GM12878 (cell line): Measurements from ENCODE around the gene REEP6. TPM values are rescaled to one million over a fixed set of nuclear protein-coding genes. Genes with fewer than 3 reads are reported as not detected.

Experiments
- ATAC-seq: fragments of 200-7000 bp; cut with Tn5 transposase; 3 replicates; pipeline ENCODE4 v1.9.1; 2020; ENCODE audit warnings: mild to moderate bottlenecking, moderate library complexity
- BruUV-seq: library from RNA; stranded (reverse); fragments of 400-500 nt; replicated peaks from 2 replicates; lab custom pipeline; 2021; lab: Mats Ljungman, UMichigan
- CTCF ChIA-PET: fragments of 300-600 bp; sonication (Branson Sonifier 250); formaldehyde crosslinking; extraction: SDS; loops from one replicate; lab custom pipeline; 2021; ENCODE audit warnings: inconsistent platforms; lab: Yijun Ruan, JAX
- POLR2A ChIA-PET: fragments of 350-600 bp; formaldehyde crosslinking; extraction: SDS; loops from one replicate; lab custom pipeline; 2021; ENCODE audit warnings: inconsistent platforms; lab: Charles Lee
- RAD21 ChIA-PET: fragments of 300-600 bp; sonication (Branson Sonifier 250); formaldehyde crosslinking; loops from one replicate; lab custom pipeline; 2023; ENCODE audit warnings: antibody characterized with exemption; ENCODE audit not compliant: unreplicated experiment; lab: Charles Lee
- SMC1A ChIA-PET: fragments of 300-600 bp; sonication (Branson Sonifier 250); formaldehyde crosslinking; loops from one replicate; lab custom pipeline; 2023; ENCODE audit not compliant: unreplicated experiment, uncharacterized antibody; lab: Charles Lee
- DNase-seq: peaks from one replicate; pipeline ENCODE4 v3.0.0-alpha.2; 2011; ENCODE audit warnings: low read depth, low spot score
- FAIRE-seq: peaks from 3 replicates; lab custom pipeline; 2011; peaks lifted over from hg19 to GRCh38; lab: Jason Lieb, UNC
- H2AFZ ChIP-seq: 2 replicates; pipeline ENCODE4 v1.6.0; 2011; ENCODE audit warnings: low read depth, low read length, control low read depth; ENCODE audit not compliant: control insufficient read depth
- H3K27ac ChIP-seq: 2 replicates; pipeline ENCODE4 v1.5.1; 2011; ENCODE audit warnings: control low read depth; ENCODE audit not compliant: control insufficient read depth, insufficient read depth
- H3K27me3 ChIP-seq, 2 experiments: replicated peaks in 1 of 2; 2 replicates each; pipeline versions ENCODE4 v1.6.0 to v1.6.1; 2011; ENCODE audit warnings: low read length in 1 of 2; ENCODE audit not compliant: control insufficient read depth in 2 of 2, insufficient read depth in 2 of 2
- H3K36me3 ChIP-seq, 2 experiments: 2 replicates each; pipeline ENCODE4 v1.5.1; 2011; ENCODE audit warnings: low read length in 1 of 2; ENCODE audit not compliant: control insufficient read depth in 2 of 2, insufficient read depth in 2 of 2
- H3K4me1 ChIP-seq: 2 replicates; pipeline ENCODE4 v1.6.1; 2011; ENCODE audit warnings: mild to moderate bottlenecking, low read length, moderate library complexity, mixed read lengths; ENCODE audit not compliant: control insufficient read depth, insufficient read depth
- H3K4me2 ChIP-seq: 2 replicates; pipeline ENCODE4 v1.6.0; 2011; ENCODE audit warnings: control low read depth; ENCODE audit not compliant: control insufficient read depth, insufficient read depth
- H3K4me3 ChIP-seq: fragments of 200-600 bp; sonication (generic); 2 replicates; pipeline ENCODE4 v1.5.1; 2016
- H3K79me2 ChIP-seq: 2 replicates; pipeline ENCODE4 v1.6.0; 2011; ENCODE audit warnings: low read length; ENCODE audit not compliant: control insufficient read depth, insufficient read depth
- H3K9ac ChIP-seq: 2 replicates; pipeline ENCODE4 v1.8.0; 2011; ENCODE audit warnings: low read length, control low read depth, mixed read lengths; ENCODE audit not compliant: control insufficient read depth, insufficient read depth
- H3K9me3 ChIP-seq: replicated peaks from 3 replicates; pipeline ENCODE4 v1.5.1; 2011; ENCODE audit warnings: mild to moderate bottlenecking, low read length; ENCODE audit not compliant: control insufficient read depth, insufficient read depth
- H4K20me1 ChIP-seq: 2 replicates; pipeline ENCODE4 v1.6.0; 2011; ENCODE audit not compliant: control insufficient read depth, insufficient read depth
- ASH2L ChIP-seq: fragments of 300-600, 200-600 bp; sonication (generic); IDR thresholded peaks from 2 replicates; pipeline ENCODE4 v1.6.1; 2017; ENCODE audit warnings: low read depth, mild to moderate bottlenecking, borderline replicate concordance
- BACH1 ChIP-seq: fragments of 450-650 bp; IDR thresholded peaks from 2 replicates; pipeline ENCODE4 v1.6.1; 2017; ENCODE audit warnings: mild to moderate bottlenecking, borderline replicate concordance
- CHD4 ChIP-seq: fragments of 200-600 bp; sonication (generic); IDR thresholded peaks from 2 replicates; pipeline ENCODE4 v1.6.1; 2016; ENCODE audit warnings: mild to moderate bottlenecking
- CREM ChIP-seq: IDR thresholded peaks from 2 replicates; pipeline ENCODE4 v1.6.1; 2014; ENCODE audit warnings: antibody characterized with exemption, low read depth
- FOXK2 ChIP-seq: fragments of 450-650 bp; IDR thresholded peaks from 2 replicates; pipeline ENCODE4 v1.6.1; 2017; ENCODE audit warnings: mild to moderate bottlenecking, moderate library complexity
- JUNB ChIP-seq: IDR thresholded peaks from 2 replicates; pipeline ENCODE4 v1.6.1; 2016; ENCODE audit warnings: antibody characterized with exemption, mild to moderate bottlenecking
- MEF2B ChIP-seq: fragments of 450-650 bp; IDR thresholded peaks from 2 replicates; pipeline ENCODE4 v1.6.1; 2018; ENCODE audit warnings: mild to moderate bottlenecking, moderate library complexity; ENCODE audit not compliant: partially characterized antibody, poor library complexity, severe bottlenecking
- MYB ChIP-seq: fragments of 150-350 bp; IDR thresholded peaks from 2 replicates; pipeline ENCODE4 v1.6.1; 2014; ENCODE audit warnings: mild to moderate bottlenecking, low read depth, low read length, borderline replicate concordance
- NR2C2 ChIP-seq: IDR thresholded peaks from 2 replicates; pipeline ENCODE4 v1.6.1; 2011; ENCODE audit warnings: borderline replicate concordance, low read depth; ENCODE audit not compliant: control insufficient read depth, insufficient read length
- POU2F2 ChIP-seq: IDR thresholded peaks from 3 replicates; pipeline ENCODE4 v1.6.1; 2011; ENCODE audit warnings: low read depth, mild to moderate bottlenecking, low read length, borderline replicate concordance
- SPI1 ChIP-seq: IDR thresholded peaks from 2 replicates; pipeline ENCODE4 v1.6.1; 2011; ENCODE audit warnings: low read depth, mild to moderate bottlenecking, low read length, moderate library complexity, borderline replicate concordance; ENCODE audit not compliant: insufficient read depth
- WGBS: methylation state at CpG from one replicate; pipeline ENCODE4 v1.1.6; 2016; ENCODE audit warnings: low lambda C conversion rate; ENCODE audit not compliant: insufficient replicate concordance, insufficient coverage; ENCODE audit errors: missing lambda C conversion rate; 5-methylcytosine and 5-hydroxymethylcytosine counted together
- in situ Hi-C: fragments of 300-500 bp; cut with MboI; formaldehyde crosslinking; loops from 9 replicates; pipeline ENCODE4 v1.14.3; 2018; ENCODE audit warnings: mixed read lengths
- intact Hi-C: fragments of 100-400 bp; cut with micrococcal nuclease; formaldehyde crosslinking; loops from one replicate; pipeline ENCODE4 v1.14.2; 2022; ENCODE audit not compliant: unreplicated experiment
- polyA plus RNA-seq, 11 experiments: library from polyadenylated mRNA; depleted of rRNA in 4 of 11; unstranded in 6 of 11; stranded (reverse) in 5 of 11; fragments of >200 nt; fragmentation: Nextera tagmentation in 4 of 11; fragmentation: Illumina TruSeq in 1 of 11; extraction: Ambion mirVana in 4 of 11; extraction: Trizol in 1 of 11; gene quantifications; 1 replicate in 1 of 11; 2 replicates in 10 of 11; pipeline versions ENCODE4 v1.2.1 to v1.2.3, GENCODE V29; 2011 to 2016; ENCODE audit warnings: inconsistent platforms in 2 of 11, missing spikeins in 2 of 11, low read depth in 1 of 11
- total RNA-seq, 4 experiments: library from RNA; depleted of rRNA in 3 of 4; stranded (reverse); fragments of >200 nt in 3 of 4; fragmentation: Illumina TruSeq in 1 of 4; extraction: Trizol in 1 of 4; gene quantifications; 2 replicates each; pipeline versions ENCODE4 v1.2.1 to v1.2.3, GENCODE V29; 2013 to 2021
- TF ChIP-seq, protein P1 (sequence below): IDR thresholded peaks from 2 replicates; pipeline ENCODE4 v1.6.1; 2012; ENCODE audit warnings: low read depth, low read length, improper control_type of control experiment
- TF ChIP-seq, protein P2 (sequence below): IDR thresholded peaks from 2 replicates; pipeline ENCODE4 v1.6.1; 2012; ENCODE audit warnings: low read length, inconsistent platforms
- TF ChIP-seq, protein P3 (sequence below): fragments of 150-350 bp; IDR thresholded peaks from 2 replicates; pipeline ENCODE4 v1.6.1; 2016; ENCODE audit warnings: low read depth, low read length

Gene REEP6
- total and polyA plus RNA-seq, 10 of the 15 experiments (the other 5 are each of a cell fraction or from before 2014, with no cell fraction given) = 0.06 to 1.1 (median 0.39) TPM; not detected in 2

GRCh38 chr19:1520203-1520780, 29.3 kb downstream of the REEP6 start:
- FAIRE-seq (no peak), DNase-seq (no peak), ATAC-seq (no peak)
- in situ Hi-C loops (no loop called here), intact Hi-C loops (no loop called here)
- Histone ChIP-seq H3K4me2 (no peak overlapping the region), H3K4me1 (no peaks in the 10 kb centered on the region), H3K27me3 (peaks cover 0 to 2% of the 10 kb centered on the region in 2 experiments; a peak in 3 of 4 replicates), H3K4me3 (no peak overlapping the region), H3K27ac (no peak overlapping the region), H3K36me3 (no peaks in the 10 kb centered on the region), H2AFZ (no peak overlapping the region), H3K79me2 (no peaks in the 10 kb centered on the region), H4K20me1 (no peaks in the 10 kb centered on the region), H3K9ac (no peak overlapping the region), H3K9me3 (no peaks in the 10 kb centered on the region)
- RAD21 ChIA-PET = no interaction called here
- CTCF ChIA-PET = no interaction called here
- WGBS = 23% methylated on average over 17 of the region's 17 CpGs
- SMC1A ChIA-PET = no interaction called here
- no TSS peak for BruUV-seq
- TF ChIP-seq JUNB = no peak
- no peak for TF ChIP-seq CHD4
- TF ChIP-seq MEF2B = no peak
- no peak for TF ChIP-seq NR2C2
- TF ChIP-seq FOXK2 = no peak
- TF ChIP-seq POU2F2 = no peak
- TF ChIP-seq, protein P1, sequence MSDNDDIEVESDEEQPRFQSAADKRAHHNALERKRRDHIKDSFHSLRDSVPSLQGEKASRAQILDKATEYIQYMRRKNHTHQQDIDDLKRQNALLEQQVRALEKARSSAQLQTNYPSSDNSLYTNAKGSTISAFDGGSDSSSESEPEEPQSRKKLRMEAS = no peak
- TF ChIP-seq MYB = no peak
- no peak for TF ChIP-seq ASH2L
- TF ChIP-seq, protein P2, sequence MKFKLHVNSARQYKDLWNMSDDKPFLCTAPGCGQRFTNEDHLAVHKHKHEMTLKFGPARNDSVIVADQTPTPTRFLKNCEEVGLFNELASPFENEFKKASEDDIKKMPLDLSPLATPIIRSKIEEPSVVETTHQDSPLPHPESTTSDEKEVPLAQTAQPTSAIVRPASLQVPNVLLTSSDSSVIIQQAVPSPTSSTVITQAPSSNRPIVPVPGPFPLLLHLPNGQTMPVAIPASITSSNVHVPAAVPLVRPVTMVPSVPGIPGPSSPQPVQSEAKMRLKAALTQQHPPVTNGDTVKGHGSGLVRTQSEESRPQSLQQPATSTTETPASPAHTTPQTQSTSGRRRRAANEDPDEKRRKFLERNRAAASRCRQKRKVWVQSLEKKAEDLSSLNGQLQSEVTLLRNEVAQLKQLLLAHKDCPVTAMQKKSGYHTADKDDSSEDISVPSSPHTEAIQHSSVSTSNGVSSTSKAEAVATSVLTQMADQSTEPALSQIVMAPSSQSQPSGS = no peak
- TF ChIP-seq, protein P3, sequence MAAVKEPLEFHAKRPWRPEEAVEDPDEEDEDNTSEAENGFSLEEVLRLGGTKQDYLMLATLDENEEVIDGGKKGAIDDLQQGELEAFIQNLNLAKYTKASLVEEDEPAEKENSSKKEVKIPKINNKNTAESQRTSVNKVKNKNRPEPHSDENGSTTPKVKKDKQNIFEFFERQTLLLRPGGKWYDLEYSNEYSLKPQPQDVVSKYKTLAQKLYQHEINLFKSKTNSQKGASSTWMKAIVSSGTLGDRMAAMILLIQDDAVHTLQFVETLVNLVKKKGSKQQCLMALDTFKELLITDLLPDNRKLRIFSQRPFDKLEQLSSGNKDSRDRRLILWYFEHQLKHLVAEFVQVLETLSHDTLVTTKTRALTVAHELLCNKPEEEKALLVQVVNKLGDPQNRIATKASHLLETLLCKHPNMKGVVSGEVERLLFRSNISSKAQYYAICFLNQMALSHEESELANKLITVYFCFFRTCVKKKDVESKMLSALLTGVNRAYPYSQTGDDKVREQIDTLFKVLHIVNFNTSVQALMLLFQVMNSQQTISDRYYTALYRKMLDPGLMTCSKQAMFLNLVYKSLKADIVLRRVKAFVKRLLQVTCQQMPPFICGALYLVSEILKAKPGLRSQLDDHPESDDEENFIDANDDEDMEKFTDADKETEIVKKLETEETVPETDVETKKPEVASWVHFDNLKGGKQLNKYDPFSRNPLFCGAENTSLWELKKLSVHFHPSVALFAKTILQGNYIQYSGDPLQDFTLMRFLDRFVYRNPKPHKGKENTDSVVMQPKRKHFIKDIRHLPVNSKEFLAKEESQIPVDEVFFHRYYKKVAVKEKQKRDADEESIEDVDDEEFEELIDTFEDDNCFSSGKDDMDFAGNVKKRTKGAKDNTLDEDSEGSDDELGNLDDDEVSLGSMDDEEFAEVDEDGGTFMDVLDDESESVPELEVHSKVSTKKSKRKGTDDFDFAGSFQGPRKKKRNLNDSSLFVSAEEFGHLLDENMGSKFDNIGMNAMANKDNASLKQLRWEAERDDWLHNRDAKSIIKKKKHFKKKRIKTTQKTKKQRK = no peak
- TF ChIP-seq CREM = no peak
- TF ChIP-seq BACH1 = no peak
- no peak for TF ChIP-seq SPI1
- POLR2A ChIA-PET = no interaction called here
